Glomerular visceral epithelial cell (primary cell): ENCODE results near the gene SLC49A3.
"Not testable (repeated sequence)": the region's sequence is repeated elsewhere in the genome, so short reads cannot be mapped to it uniquely, and the experiment has no call there.

ENCODE experiments used
- DNase-seq: peaks from one replicate; pipeline ENCODE4 v3.0.0-alpha.2; 2016; ENCODE audit errors: extremely low spot score

The SLC49A3 gene

DNA sequence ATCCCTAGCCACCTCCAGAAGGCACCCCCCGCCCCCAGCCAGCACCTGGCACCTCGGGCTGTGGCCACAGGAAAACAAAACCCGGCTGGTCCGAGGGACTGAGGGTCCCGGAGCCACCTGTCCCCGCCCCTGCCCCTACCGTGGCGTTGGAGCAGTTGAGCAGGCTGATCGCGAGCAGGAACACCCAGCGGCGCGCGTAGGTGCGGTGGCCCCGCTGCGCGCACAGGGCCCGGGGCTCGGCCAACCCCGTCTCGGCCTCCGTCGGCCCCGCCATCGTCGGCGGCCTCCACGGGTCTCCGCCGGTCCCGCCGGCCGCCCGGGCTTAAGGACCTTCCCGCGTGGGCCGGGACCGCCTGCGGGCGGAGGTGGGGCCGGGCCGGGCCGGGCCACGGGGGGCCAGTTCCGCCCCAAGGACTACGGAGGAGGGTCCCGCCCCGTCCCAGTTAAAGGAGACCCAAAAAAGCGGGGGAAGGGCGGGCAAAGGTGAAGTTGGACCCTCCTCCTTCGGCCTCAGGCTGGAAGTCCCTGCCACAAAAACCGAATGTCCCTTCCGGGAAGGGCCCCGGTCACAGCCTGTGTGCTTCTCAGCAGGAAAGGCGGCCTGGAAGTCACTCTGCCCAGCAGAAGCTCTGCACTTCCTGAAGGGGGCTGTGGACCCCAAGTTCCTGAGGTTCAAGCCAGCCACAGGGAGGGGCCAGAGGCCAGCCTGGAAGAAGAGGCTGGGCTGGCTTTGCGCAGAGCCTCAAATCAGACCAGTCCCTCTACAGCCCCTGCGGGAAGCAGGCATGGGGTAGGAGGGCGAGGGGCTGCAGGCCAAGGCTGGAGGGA lies at the start of gene SLC49A3:
SLC49A3 (minus strand) TSS at position 298 of the 828 bp plus-strand sequence; CDS start at position 274, 24 bp downstream.
- DNase-seq = no peak

DNA sequence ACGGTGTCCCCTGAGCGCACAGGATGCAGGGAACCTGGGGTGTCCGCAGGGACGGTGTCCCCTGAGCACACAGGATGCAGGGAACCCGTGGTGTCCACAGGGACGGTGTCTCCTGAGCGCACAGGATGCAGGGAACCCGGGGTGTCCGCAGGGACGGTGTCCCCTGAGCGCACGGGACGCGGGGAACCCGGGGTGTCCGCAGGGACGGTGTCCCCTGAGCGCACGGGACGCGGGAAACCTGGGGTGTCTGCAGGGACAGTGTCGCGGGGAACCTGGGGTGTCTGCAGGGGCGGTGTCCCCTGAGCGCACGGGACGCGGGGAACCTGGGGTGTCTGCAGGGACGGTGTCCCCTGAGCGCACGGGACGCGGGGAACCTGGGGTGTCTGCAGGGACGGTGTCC lies 47.6 kb upstream of the SLC49A3 start:
- DNase-seq = not testable (repeated sequence)

DNA sequence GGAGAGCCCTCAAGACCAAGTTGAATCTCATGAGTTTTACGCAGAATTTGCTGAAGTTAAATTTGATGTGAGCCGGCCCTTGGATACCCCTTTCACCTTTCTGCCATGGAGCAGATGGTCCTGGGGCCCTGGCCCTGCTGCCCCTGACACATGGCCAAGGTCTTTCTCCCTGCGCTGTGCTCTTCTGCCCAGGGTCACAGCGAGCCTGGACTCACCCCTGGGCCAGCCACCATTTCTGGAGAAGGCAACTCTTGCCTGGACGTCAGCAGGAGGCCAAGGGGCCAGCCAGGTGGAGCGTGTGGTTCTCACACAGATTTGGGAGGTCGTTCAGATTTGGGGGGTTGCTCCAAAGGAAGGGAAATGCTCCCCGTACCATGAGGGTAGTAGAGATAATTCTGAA lies 46.6 kb upstream of the SLC49A3 start:
- no peak for DNase-seq

DNA sequence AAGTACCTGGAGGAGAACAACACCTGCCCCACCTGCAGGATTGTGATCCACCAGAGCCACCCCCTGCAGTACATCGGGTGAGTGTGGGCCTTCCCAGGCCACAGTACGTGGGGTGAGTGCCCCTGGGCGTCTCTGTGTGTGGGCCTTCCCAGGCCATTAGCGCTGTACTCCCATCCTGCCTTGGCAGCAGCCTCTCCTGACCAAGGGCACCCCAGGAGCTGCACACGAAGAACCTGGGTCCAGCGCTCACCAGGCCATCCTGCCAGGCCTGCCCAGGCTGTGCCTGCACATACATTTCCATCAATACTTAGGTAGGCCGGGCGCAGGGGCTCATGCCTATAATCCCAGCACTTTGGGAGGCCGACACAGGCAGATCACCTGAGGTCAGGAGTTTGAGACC lies 46.0 kb upstream of the SLC49A3 start:
- DNase-seq = no peak

DNA sequence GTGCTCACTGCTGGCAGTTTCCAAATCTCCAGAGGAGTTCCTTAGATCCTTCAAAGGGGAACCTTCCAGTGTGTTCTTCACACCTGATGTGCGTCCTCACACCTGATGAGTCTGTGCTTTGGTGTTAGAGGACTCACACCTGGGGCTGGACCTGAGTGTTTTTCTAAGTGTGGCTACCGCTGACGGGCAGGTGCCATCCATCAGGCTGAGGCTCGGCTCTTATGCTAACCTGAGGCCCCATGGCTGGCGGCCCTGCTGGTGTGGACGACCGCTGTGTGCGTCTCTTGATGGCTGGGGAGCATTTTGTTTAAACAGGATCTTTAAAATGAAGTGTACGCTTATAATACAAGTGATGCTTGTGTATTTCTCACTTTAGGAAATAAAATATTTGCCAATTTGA lies 45.1 kb upstream of the SLC49A3 start:
- DNase-seq = no peak

DNA sequence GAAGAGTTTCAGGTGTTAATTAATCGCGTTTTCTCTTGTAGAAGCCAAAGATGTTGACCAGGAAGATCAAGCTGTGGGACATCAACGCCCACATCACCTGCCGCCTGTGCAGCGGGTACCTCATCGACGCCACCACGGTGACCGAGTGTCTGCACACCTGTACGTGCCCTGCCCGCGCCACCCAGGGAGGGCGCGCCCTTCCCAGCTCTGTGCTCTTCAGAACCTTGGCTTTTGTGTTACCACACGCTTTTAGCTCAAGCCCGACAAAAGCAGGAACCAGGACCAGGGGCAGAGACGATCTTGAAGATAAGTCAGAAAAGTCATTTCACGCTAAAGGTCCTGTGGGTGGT lies 44.7 kb upstream of the SLC49A3 start:
- no peak for DNase-seq

DNA sequence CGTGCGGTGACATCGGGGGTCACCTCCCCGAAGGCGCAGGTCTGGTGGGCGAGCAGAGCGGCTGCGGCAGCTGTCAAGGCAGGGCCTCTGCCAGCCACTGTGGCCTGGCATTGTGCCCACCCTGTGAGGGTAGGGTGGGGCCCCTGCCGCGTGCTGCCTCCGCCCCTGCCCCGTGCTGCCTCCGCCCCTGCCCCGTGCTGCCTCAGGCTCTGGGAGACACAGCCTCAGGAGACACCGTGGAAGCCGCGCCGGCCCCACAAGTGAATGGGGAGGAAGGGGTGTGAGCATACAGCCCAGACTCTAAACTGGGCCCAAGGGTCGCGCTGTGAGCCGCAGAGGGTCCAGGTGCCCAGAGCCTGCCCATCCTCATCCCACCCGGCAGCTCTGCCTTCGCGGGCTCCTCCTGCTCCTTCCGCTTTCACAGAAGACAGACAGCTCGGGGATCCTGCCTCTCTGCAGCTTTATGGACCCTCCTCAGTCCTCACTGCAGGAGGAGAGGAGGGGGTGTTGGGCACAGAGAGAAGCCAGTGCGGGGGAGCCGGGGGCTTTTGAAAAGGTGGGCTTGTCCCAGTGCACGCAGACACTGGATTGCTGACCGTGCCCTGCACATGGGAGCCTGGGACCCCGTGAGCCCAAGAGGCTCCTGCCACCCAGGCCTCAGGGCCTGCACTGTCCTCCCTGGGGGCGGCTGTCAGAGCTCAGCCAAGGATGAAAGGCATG lies 44.1 kb upstream of the SLC49A3 start:
- DNase-seq = no peak

DNA sequence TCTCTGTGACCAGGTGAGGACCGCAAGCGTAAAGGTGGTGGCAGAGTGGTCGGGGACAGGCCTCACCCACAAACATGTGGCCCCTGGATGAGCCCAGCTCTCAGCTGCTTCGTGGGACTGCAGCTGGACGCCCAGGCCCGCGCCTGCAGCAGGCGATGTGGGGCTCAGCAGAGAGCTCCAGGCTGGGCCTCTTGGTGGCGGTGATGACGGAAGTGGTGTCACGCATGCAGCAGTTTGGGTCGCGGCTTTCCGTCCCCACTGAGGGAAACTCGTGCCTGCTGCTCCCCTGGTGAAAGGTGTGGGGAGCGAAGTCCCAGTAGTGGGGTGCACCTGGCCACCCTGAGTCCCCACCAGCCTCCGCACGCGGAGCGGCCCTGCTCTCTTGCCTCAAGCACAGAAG lies 43.5 kb upstream of the SLC49A3 start:
- no peak for DNase-seq

DNA sequence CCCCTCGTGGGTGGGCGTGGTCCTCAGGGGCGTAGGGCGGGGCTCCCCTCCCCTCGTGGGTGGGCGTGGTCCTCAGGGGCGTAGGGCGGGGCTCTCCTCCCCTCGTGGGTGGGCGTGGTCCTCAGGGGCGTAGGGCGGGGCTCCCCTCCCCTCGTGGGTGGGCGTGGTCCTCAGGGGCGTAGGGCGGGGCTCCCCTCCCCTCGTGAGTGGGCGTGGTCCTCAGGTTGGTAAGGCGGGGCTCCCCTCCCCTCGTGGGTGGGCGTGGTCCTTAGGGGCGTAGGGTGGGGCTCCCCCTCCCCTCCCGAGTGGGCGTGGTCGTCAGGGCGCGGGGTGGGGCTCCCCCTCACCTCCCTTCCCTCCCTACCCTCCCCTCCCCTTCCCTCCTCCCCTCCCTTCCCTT lies 43.0 kb upstream of the SLC49A3 start:
- DNase-seq = not testable (repeated sequence)

DNA sequence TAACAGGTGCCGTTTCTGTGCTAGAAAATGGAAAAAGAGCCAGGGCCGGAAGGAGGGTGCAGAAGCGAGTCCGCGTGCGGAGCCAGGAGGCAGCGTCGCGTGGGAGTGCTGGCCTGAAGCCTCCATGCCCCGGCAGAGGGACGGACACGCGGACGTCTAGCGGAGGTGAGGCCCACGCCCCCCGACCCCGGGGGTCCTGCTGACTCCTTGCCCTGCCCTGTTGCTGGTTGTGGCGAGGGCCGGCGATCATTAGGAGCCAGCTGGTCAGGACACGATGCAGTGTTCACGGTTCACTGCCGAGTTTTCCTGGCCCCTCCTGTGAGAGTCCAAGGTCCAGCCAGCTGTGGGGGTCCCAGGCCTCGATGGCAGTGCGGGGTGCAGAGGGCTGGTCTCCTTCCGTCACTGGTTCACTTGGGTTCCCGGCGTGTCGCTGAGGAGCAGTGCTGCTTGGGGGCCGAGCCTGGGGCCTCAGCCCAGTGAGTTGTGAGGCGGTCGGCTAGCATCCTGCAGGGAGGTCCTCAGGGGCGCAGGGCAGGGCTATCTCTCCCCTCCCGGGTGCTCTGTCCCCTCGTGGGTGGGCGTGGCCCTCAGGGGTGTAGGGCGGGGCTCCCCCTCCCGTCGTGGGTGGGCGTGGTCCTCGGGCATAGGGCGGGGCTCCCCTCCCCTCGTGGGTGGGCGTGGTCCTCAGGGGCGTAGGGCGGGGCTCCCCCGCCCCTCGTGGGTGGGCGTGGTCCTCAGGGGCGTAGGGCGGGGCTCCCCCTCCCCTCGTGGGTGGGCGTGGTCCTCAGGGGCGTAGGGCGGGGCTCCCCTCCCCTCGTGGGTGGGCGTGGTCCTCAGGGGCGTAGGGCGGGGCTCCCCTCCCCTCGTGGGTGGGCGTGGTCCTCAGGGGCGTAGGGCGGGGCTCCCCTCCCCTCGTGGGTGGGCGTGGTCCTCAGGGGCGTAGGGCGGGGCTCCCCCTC lies 42.3 kb upstream of the SLC49A3 start:
- DNase-seq = not testable (repeated sequence)

DNA sequence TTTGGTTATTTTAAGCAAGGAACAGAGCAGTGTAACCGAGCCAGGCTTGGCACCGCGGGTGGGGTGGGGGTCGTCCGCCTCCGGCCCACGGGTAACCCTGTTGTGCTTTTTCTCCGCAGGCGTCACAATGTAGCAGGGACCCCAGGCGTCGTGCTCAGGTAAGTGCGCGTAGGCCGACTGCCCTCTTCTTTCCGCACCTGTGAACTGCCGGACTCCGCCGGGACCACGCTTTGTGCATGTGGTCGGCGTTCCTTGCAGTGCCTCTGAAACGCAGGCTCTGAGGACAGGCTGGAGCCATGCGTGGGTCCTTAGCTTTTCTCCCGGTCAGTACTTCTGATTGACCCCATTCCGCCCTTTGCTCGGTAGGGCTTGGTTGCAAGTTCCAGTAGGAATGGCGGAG lies 41.6 kb upstream of the SLC49A3 start:
- DNase-seq = no peak

DNA sequence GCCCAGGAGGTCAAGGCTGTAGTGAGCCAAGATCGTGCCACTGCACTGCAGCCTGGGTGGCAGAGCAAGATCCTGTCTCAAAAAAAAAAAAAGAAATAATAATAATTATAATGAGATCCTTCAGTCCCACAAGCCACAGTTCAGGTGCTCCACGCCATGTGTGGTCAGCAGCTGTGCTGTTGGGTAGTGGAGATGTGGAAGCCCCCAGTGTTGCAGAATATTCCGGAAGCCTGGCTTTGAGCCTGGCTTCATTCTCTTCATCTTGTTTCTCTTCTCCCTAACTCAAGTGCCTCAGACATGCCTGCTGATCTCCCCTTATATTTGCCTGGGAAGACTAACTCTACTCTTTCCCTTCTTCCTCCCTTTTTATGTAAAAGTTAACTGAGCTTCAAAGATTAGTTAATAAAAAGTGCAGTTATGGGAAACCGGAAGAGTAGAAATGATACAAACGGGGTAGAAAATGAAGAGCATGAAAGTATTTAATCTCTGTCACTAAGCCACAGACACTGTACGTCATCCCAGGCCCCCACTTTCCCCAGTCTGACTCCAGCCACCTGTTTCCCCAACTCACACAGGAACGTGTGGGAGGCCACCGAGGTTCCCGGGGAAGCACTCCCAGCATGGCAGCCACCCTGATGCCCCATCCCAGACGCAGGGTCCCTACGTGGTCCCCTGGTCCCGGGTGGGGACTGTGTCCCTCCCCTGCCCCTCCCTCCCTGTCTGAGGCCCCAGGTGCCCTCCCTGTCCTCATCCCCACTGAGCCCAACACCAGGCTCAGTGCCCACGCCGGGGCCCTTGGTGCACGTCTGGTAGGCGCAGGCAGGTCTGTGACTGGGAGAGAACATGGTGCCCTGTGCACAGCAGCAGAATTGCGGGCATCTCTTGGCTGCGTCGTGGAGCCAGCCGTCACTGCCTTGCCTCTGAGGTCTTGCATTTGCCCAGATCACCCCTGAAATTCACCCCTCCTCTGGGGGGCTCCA lies 40.7 kb upstream of the SLC49A3 start:
- no peak for DNase-seq

DNA sequence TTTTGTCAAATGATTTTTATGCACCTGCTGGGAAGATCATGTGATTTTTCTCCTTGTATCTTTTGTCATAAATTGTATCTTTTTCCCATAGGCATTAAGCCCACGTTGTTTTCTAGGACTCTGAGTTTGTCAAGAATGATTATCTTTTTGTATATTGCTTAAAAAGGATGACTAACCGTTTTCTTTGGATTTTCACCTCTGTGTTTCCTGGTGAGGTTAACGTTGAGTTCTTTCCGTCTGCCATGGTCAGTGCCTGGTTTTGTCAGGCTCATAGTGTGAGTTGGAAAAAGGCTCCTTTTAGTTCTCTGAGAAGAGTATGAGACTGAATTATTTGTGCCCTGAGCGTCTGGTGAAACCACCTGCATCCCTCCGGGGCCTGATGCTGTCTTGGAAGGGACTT lies 38.6 kb upstream of the SLC49A3 start:
- no peak for DNase-seq

DNA sequence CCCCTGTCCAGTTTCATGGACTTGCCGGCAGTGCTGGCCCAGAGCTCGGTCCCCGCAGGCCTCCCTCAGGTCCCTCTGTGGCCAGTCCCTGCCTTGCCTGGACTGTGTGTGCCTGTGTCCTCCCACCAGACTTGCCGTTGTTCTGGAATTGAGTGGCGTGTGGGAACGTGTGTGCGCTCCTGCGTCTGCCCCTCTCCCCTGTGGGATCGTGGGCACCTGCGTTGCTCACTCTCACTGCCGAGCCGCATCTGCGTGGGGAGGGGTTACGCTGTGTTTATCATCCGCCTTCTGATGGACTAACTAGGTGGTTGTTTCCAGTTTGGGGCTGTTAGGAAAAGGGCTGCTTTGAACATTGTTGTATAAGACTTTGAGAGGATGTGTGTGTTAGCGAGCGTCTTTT lies 37.9 kb upstream of the SLC49A3 start:
- no peak for DNase-seq

DNA sequence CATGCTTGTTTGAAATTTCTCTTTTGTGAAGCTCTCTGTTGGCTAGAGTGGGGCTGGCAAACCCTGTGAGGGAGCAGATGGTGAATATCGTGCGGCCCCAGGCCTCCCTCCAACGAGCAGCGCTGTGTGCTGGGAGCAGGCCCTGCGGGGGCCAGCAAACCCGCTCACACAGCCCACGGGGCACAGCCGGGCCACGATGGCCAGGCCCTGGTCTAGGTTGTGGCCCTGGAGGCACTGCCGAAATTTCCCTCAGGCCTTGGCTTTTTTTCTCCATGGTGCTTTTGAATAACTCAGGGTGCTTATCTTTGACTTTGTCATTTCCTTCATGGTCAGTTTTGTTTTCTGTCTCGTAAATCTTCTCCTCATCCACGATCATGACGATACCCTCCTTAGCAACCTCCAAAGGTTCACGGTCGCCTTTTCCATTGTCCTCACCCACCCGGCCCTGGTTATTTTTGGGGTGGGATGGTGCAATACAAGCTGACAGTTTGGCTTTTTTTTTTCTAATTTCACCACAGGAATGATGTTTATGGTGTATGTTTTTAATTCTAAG lies 37.4 kb upstream of the SLC49A3 start:
- DNase-seq = no peak

DNA sequence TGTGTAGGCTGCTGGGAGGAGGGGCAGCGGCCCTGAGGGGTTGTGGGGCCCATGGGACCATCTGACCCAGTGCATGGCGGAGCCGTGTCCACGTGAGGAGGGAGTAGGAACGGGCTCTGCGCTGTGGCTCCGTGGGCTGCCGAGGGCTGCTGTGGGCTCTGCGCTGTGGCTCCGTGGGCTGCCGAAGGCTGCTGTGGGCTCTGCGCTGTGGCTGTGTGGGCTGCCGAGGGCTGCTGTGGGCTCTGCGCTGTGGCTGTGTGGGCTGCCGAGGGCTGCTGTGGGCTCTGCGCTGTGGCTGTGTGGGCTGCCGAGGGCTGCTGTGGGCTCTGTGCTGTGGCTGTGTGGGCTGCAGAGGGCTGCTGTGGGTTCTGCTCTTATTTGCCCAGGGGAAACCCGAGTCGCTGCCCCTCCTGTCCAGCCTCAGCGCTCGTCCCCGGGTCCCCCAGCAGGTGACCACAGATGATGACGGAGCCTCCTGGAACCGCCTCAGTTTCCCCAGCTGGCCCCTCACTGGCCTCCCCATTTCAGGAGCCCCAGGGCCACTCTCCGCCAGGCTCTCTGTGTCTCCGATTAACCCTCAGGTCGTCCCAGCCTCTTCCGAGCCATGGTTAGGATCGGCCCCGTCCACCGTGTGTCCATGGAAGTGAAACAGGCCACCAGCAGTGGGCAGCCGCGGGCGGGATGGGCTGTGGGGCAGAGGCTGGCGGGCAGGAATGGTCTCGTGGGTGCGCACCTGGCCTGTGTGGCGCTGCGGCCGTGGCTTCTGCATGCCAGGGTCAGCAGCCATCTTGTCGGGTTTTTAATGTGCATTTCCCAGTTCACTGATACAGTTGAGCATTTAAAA lies 36.7 kb upstream of the SLC49A3 start:
- no peak for DNase-seq

DNA sequence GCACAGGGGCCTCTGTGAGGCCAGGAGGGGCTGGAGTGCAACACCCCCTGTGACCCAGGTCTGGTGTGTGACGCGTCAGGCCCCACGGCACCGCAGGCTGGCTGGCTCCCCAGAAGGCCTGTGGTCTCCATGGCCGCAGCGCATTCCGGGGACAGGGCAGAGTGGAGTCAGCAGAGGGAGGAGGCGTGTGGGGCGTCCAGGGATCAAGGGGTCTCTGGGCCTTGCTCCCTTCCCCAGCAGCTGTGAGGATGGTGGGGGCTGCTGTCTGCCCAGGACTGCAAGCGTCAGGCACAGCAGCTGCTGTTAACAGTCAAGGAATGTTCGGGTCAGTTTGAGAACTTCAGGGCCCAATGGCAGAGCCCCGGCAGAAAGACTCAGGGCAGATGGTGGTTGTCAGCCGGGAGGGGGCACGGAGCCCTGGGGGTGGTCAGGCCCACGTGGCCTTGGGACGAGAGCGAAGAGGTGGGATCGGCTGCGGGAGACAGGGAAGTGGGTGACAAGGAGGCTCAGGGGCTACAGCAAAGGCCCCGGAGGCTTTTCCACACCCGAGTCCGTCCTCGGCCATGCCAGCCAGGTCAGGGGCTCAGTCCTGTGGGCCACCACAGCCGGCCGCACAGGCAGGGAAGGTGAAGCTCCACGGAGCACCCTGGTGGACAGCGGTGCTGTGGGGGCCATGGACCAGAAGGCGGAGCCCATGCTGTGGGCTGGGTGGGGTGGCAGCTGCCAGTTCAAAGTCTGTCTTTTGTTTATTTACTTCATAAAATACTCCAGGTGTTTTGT lies 35.0 kb upstream of the SLC49A3 start:
- no peak for DNase-seq

DNA sequence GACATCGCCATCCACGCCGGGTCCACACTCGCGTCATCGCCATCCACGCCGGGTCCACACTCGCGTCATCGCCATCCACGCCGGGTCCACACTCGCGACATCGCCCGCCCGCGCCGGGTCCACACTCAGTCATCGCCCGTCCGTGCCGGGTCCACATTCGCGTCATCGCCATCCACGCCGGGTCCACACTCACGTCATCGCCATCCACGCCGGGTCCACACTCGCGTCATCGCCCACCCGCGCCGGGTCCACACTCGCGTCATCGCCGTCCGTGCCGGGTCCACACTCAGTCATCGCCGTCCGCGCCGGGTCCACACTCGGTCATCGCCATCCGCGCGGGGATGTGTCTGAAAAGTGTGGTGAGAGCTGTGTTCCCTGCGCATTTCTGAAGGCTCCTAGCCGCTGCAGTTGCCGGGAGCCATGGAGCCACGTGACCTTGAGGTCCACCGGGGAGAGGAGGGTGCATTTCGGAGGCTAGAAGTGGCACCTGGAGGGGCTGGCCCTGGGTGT lies 34.0 kb upstream of the SLC49A3 start:
- DNase-seq = no peak
